Measurements from ENCODE around the gene TYW3.

DNA sequence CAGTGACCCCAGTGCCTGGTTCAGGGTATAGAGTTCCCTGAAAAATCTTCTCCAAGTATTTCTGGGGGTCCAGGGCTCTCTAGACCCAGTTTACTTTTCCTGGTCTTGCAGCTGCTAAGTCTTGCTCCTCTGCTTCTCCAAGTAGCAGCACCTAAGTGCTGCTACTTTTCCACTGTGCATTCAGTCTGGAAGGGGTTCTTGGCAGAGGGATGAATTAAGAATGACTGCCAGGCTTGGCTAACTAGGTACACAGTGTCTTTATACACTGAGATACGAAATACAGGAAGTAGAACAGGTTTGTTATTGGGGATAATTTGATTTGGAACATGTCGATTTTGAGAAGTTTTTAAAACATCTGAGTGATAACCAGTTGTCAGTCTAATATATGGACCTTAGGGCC, 35.1 kb upstream of the TYW3 start:
- TF ChIP-seq OSR1 (CRISPR knock-in tag; IDR thresholded peaks at IDR 0.05) = no peak
- TF ChIP-seq CSDC2 (CRISPR knock-in tag; IDR thresholded peaks at IDR 0.05) = no peak
- no peak for TF ChIP-seq PATZ1 (CRISPR knock-in tag; IDR thresholded peaks at IDR 0.05; ENCODE audit: borderline replicate concordance)
- no peak for TF ChIP-seq TOX (CRISPR knock-in tag; IDR thresholded peaks at IDR 0.05; ENCODE audit: borderline replicate concordance)

Data from SK-N-SH treated with all-trans-retinoic acid at 6 μM for 48 hours (cell line).